OCI-LY7 (cell line): Measurements from ENCODE around the gene PARVB.

Experiments used
- EZH2phosphoT487 ChIP-seq: fragments of 200-600 bp; sonication (generic); IDR thresholded peaks from 2 replicates; pipeline ENCODE4 v1.6.1; 2018; ENCODE audit warnings: low read depth, borderline replicate concordance, mild to moderate bottlenecking, mixed run types, antibody characterized with exemption, low read length, moderate library complexity, mixed read lengths
- TF ChIP-seq, protein P1 (sequence below): fragments of 200-600 bp; sonication (generic); conservative IDR thresholded peaks from 2 replicates; pipeline ENCODE4 v1.5.1; 2014; ENCODE audit warnings: mild to moderate bottlenecking, antibody characterized with exemption, low read length, moderate library complexity, mixed read lengths

DNA sequence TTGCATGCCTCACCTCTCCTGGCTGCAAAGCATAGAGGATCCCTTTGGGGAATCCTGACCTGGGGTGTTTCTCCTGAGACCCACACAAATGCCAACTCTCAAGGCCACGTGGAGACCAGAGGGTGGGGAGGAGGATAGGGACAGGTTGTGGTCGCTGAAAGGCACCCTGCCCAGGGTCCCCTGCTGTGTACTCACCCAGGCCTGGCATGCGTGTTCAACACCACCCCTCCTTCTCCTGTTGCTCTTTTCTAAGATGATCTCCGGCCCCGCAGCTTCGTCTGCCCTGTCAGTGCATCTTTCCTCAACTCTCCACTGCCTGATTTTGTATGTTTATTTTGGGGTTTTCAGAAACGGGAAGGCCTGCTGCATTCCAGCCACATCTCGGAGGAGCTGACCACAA, 112.0 kb downstream of the PARVB start:
- TF ChIP-seq, protein P1, sequence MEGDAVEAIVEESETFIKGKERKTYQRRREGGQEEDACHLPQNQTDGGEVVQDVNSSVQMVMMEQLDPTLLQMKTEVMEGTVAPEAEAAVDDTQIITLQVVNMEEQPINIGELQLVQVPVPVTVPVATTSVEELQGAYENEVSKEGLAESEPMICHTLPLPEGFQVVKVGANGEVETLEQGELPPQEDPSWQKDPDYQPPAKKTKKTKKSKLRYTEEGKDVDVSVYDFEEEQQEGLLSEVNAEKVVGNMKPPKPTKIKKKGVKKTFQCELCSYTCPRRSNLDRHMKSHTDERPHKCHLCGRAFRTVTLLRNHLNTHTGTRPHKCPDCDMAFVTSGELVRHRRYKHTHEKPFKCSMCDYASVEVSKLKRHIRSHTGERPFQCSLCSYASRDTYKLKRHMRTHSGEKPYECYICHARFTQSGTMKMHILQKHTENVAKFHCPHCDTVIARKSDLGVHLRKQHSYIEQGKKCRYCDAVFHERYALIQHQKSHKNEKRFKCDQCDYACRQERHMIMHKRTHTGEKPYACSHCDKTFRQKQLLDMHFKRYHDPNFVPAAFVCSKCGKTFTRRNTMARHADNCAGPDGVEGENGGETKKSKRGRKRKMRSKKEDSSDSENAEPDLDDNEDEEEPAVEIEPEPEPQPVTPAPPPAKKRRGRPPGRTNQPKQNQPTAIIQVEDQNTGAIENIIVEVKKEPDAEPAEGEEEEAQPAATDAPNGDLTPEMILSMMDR, result no peak
- TF ChIP-seq EZH2phosphoT487, result no peak
